GM18861 (cell line): ENCODE results near the gene GNE.
"Not testable (repeated sequence)": the region's sequence is repeated elsewhere in the genome, so short reads cannot be mapped to it uniquely, and the experiment has no call there.

Experiments
- ATAC-seq: cut with Tn5 transposase; IDR thresholded peaks from one replicate; pipeline ENCODE4 v1.9.1; 2021; ENCODE audit not compliant: unreplicated experiment

The GNE gene

GRCh38 chr9:36268007-36268427 is 9.8 kb upstream of the GNE start:
- no peak for ATAC-seq

- ATAC-seq, result no peak
Measured at GRCh38 chr9:36264896-36265295, 6.6 kb upstream of the GNE start.

DNA sequence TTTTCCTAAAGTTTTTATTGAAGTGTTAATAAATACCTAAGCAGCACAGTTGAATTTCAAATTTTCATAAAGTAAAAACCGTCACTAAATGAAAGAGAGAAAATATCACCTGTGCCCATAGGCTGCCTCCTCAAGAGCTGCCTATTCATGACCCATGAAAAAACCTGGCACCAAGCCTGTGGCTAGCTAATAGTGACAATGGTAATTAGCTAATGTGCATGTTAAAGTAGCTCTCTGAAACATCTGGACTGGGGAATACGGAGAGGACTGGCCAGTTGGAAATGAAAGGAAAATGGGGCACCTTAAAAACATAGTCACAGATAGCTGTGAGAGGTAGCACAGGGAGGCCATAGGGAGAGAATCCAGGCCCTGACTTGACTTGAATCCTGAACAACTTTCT is 5.4 kb upstream of the GNE start:
- ATAC-seq, result no peak

DNA sequence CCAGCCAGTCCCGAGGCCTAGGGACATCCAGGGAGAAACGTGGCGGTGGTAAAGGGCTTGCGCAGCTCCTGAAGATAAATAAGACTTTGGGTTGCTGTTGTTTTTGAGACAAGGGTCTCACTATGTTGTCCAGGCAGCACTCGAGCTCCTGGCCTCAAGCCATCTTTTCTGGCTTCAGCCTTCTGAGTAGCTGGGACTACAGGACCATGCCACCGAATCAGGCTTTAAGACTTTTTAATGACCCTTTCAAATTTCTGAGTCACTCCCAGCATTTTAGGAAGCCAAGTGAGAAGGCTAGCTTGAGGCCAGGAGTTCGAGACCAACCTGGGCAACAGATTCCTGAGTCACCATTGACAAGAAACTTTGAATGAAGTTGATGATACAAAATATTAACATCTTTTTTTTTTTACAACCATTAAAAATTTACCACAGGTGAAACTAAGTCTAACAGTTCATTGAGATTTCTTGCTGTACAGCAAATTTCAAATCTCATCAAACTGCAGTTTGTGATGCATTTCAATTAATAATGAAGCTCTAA is 817 bp upstream of the GNE start:
- no peak for ATAC-seq

- no peak for ATAC-seq
Measured at GRCh38 chr9:36251428-36251827, 6.8 kb downstream of the GNE start.

GRCh38 chr9:36250079-36250478 is 8.2 kb downstream of the GNE start:
- no peak for ATAC-seq

DNA sequence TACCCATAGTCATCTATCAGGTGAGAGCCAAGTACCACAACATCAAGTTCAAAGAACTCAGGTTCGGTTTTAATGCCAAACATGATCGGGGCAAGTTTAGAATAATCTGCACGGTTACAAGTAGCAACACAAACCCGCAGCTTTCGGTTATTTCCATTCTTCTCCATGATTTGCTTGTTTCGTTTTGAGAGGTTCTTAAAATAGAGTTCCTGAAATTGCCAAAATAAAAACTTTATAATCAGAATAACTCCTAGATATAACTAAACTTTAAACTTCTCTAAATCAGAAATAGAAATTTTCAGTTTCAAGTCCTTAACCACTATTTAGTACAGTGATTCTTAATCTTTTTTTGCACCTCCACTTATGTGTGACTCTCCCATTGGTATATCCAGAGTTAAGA is 9.1 kb downstream of the GNE start:
- no peak for ATAC-seq

DNA sequence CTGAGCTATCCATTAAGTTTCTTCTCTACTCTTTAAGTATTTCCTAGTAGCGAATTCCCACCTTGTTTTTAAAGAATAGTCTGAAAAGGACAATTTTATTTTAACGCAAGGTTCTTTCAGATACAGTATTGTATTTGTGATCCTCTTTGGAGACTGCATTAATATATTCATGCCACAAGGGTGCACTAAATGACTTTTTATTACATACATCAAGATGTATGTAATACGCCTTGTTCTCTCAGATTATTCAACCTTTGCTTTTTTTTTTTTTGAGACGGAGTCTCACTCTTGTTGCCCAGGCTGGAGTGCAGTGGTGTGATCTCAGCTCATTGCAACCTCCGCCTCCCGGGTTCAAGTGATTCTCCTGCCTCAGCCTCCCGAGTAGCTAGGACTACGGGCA is 10.2 kb downstream of the GNE start:
- ATAC-seq, result not testable (repeated sequence)

- ATAC-seq, result no peak
Measured at GRCh38 chr9:36247356-36247755, 10.9 kb downstream of the GNE start.

GRCh38 chr9:36245906-36246305 is 12.3 kb downstream of the GNE start:
- no peak for ATAC-seq

DNA sequence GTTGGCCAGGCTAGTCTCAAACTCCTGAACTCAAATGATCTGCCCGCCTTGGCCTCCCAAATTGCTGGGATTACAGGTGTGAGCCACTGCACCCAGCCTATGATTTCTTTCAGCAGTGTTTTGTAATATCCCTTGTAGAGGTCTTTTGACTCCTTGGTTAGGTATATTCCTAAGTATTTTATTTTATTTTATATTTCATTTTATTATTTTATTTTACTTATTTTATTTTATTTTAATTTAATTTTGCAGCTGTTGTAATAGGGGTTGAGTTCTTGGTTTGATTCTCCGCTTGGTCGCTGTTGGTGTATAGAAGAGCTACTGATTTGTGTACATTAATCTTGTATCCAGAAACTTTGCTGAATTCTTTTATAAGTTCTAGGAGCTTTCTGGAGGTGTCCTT is 18.6 kb downstream of the GNE start:
- ATAC-seq, result not testable (repeated sequence)

- not testable (repeated sequence) for ATAC-seq
Measured at GRCh38 chr9:36239205-36239604, 19.0 kb downstream of the GNE start.

- no peak for ATAC-seq
Measured at GRCh38 chr9:36237230-36237629, 21.0 kb downstream of the GNE start.

DNA sequence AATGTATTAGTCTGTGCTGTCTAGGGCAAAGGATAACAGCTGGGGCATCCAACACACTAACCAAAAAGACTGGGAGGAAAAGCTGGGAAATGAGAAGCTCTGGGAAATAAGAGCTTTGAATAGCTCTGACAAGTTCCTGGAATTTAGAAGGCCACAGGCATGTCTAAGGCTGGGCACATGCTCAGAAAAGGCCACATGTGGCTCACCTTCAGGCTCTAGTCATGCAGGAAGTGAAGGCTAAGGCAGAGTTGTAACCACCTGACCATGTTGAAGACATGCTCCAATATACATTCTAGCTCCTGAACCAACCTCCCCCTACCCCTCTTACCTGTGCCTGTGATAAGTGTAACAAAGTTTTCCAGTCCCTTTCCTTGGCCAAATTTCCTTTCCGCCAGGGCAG is 35.8 kb downstream of the GNE start:
- ATAC-seq, result no peak

DNA sequence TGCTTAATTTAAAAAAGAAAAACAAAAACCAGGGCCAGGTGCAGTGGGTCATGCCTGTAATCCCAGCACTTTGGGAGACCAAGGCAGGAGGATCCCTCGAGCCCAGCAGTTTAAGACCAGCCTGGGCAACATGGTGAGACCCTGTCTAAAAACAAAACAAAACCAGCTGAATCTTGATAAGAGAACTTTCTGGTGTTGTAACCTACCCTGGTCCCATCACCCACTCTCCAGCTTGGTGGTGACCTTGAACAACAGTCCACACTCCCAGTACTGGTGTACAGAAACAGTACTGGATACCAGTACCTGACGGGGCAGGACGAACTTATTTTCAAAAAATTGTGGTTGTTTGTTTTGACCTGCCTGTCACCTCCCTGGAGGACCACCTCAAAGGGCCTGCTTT is 36.6 kb downstream of the GNE start:
- ATAC-seq, result no peak

- no peak for ATAC-seq
Measured at GRCh38 chr9:36218411-36218901, 39.8 kb downstream of the GNE start.

- ATAC-seq, result no peak
Measured at GRCh38 chr9:36218011-36218410, 40.2 kb downstream of the GNE start.

- no peak for ATAC-seq
Measured at GRCh38 chr9:36217256-36217968, 40.8 kb downstream of the GNE start.

- ATAC-seq, result no peak
Measured at GRCh38 chr9:36214571-36214970, 43.7 kb downstream of the GNE start.

- ATAC-seq, result no peak
Measured at GRCh38 chr9:36213989-36214388, 44.3 kb downstream of the GNE start.

GRCh38 chr9:36213387-36213786 is 44.9 kb downstream of the GNE start:
- no peak for ATAC-seq

DNA sequence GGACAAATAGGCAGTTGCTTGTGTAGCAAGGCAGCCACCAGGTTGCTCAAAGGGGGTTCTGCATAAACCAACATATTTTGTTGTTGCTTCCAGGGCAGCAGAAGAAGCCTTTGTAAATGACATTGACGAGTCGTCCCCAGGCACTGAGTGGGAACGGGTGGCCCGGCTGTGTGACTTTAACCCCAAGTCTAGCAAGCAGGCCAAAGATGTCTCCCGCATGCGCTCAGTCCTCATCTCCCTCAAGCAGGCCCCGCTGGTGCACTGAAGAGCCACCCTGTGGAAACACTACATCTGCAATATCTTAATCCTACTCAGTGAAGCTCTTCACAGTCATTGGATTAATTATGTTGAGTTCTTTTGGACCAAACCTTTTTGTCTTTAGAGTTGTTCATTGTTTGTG is 46.7 kb downstream of the GNE start:
- ATAC-seq, result no peak

GRCh38 chr9:36210722-36211121 is 47.5 kb downstream of the GNE start:
- no peak for ATAC-seq
